CD14-positive monocyte (primary cell): ENCODE measurements around the gene TP53BP2. TPM values are rescaled to one million over a fixed set of nuclear protein-coding genes. Genes with fewer than 3 reads are reported as not detected.
A peak's percentile ranks its signal among the peaks of the same experiment; 100 is the strongest.

Source experiments
- DNase-seq, 3 donors: peaks; one replicate each; pipeline ENCODE4 v3.0.0-alpha.2; 2011 to 2022
- H2AFZ ChIP-seq: 2 replicates; pipeline ENCODE4 v1.6.0; 2012; ENCODE audit warnings: mild to moderate bottlenecking, low read depth, low read length, inconsistent platforms; ENCODE audit not compliant: insufficient read depth, poor library complexity, severe bottlenecking
- H3K27ac ChIP-seq, 2 donors: 1 replicate in 1 of 2; 2 replicates in 1 of 2; pipeline ENCODE4 v1.5.1; 2012 to 2013; ENCODE audit warnings: low read length in 2 of 2, control low read depth in 1 of 2, inconsistent platforms in 1 of 2, low read depth in 1 of 2, mild to moderate bottlenecking in 1 of 2
- H3K27me3 ChIP-seq, 2 donors: one replicate each; pipeline versions ENCODE4 v1.6.0 to v1.6.1; 2011 to 2013; ENCODE audit warnings: low read length in 2 of 2; ENCODE audit not compliant: control insufficient read depth in 2 of 2, insufficient read depth in 2 of 2
- H3K36me3 ChIP-seq, 2 donors: replicated peaks in 1 of 2; 1 replicate in 1 of 2; 2 replicates in 1 of 2; pipeline versions ENCODE4 v1.5.1 to v1.6.1; 2012 to 2013; ENCODE audit warnings: low read length in 2 of 2, control low read depth in 1 of 2, inconsistent platforms in 1 of 2, mild to moderate bottlenecking in 1 of 2; ENCODE audit not compliant: insufficient read depth in 2 of 2, control insufficient read depth in 1 of 2
- H3K4me1 ChIP-seq, 2 donors: 1 replicate in 1 of 2; 2 replicates in 1 of 2; pipeline versions ENCODE4 v1.5.1 to v1.6.1; 2012 to 2013; ENCODE audit warnings: low read length in 2 of 2, control low read depth in 1 of 2, inconsistent platforms in 1 of 2, mild to moderate bottlenecking in 1 of 2, moderate library complexity in 1 of 2; ENCODE audit not compliant: insufficient read depth in 2 of 2, control insufficient read depth in 1 of 2
- H3K4me2 ChIP-seq: replicated peaks from 2 replicates; pipeline ENCODE3; 2012; ENCODE audit warnings: low read length, moderate library complexity, mild to moderate bottlenecking; ENCODE audit not compliant: poor library complexity, severe bottlenecking; ENCODE audit errors: extremely low read depth
- H3K4me3 ChIP-seq, 3 experiments: fragments of 200-600 bp in 1 of 3; sonication (generic) in 1 of 3; replicated peaks in 1 of 3; 1 replicate in 2 of 3; 2 replicates in 1 of 3; pipeline ENCODE4 v1.5.1; 2011 to 2013; ENCODE audit warnings: low read length in 3 of 3, mild to moderate bottlenecking in 3 of 3, control low read depth in 2 of 3, low read depth in 2 of 3, inconsistent platforms in 1 of 3, moderate library complexity in 1 of 3
- H3K79me2 ChIP-seq: 2 replicates; pipeline ENCODE4 v1.6.0; 2012; ENCODE audit warnings: mild to moderate bottlenecking, control low read depth, inconsistent platforms, low read length, moderate library complexity; ENCODE audit not compliant: insufficient read depth
- H3K9ac ChIP-seq: 2 replicates; pipeline ENCODE4 v1.6.0; 2017; ENCODE audit warnings: low read length, mild to moderate bottlenecking; ENCODE audit not compliant: insufficient read depth, poor library complexity, severe bottlenecking
- H3K9me3 ChIP-seq, 2 donors: replicated peaks in 1 of 2; 1 replicate in 1 of 2; 2 replicates in 1 of 2; pipeline versions ENCODE4 v1.5.1 to v1.6.1; 2012 to 2013; ENCODE audit warnings: low read length in 2 of 2, control low read depth in 1 of 2; ENCODE audit not compliant: control insufficient read depth in 1 of 2, insufficient read depth in 1 of 2
- H4K20me1 ChIP-seq: 2 replicates; pipeline ENCODE4 v1.6.0; 2012; ENCODE audit warnings: mild to moderate bottlenecking, low read length, control low read depth, moderate library complexity; ENCODE audit not compliant: insufficient read depth
- H3K27ac Mint-ChIP-seq, 7 donors: one replicate each; pipeline ENCODE4 v1.8.0; 2020; ENCODE audit warnings: mild to moderate bottlenecking in 7 of 7, mixed read lengths in 7 of 7, moderate library complexity in 6 of 7, inconsistent platforms in 2 of 7
- H3K27me3 Mint-ChIP-seq, 3 donors: one replicate each; pipeline ENCODE4 v1.8.0; 2021 to 2022; ENCODE audit warnings: low read depth in 3 of 3, mild to moderate bottlenecking in 3 of 3, mixed read lengths in 3 of 3, moderate library complexity in 3 of 3, inconsistent platforms in 1 of 3
- H3K36me3 Mint-ChIP-seq, 2 donors: one replicate each; pipeline ENCODE4 v1.8.0; 2020; ENCODE audit warnings: mixed read lengths in 2 of 2, inconsistent platforms in 1 of 2, mild to moderate bottlenecking in 1 of 2
- H3K4me1 Mint-ChIP-seq: one replicate; pipeline ENCODE4 v1.8.0; 2020; ENCODE audit warnings: mild to moderate bottlenecking, mixed read lengths
- H3K4me3 Mint-ChIP-seq, 2 donors: one replicate each; pipeline ENCODE4 v1.8.0; 2020; ENCODE audit warnings: mild to moderate bottlenecking in 2 of 2, mixed read lengths in 2 of 2, moderate library complexity in 1 of 2
- H3K9me3 Mint-ChIP-seq, 7 donors: one replicate each; pipeline ENCODE4 v1.8.0; 2020 to 2022; ENCODE audit warnings: mixed read lengths in 7 of 7, mild to moderate bottlenecking in 6 of 7, moderate library complexity in 6 of 7, inconsistent platforms in 2 of 7
- CTCF ChIP-seq: fragments of 200-600 bp; IDR thresholded peaks from one replicate; pipeline ENCODE4 v1.8.0; 2022; ENCODE audit warnings: antibody characterized with exemption, mild to moderate bottlenecking
- WGBS: methylation state at CpG from one replicate; pipeline ENCODE4 v1.1.5; 2013; ENCODE audit warnings: missing lambda C conversion rate; ENCODE audit not compliant: insufficient coverage; 5-methylcytosine and 5-hydroxymethylcytosine counted together
- intact Hi-C, 2 donors: fragments of 100-400 bp; cut with micrococcal nuclease; formaldehyde crosslinking; loops; one replicate each; pipeline versions ENCODE4 v1.15.0 to v1.15.1; 2023
- polyA plus RNA-seq, 3 donors: library from polyadenylated mRNA; depleted of rRNA in 1 of 3; unstranded in 2 of 3; stranded (reverse) in 1 of 3; fragments of 300-500 nt in 2 of 3; fragments of >200 nt in 1 of 3; fragmentation: Illumina TruSeq in 2 of 3; gene quantifications; 1 replicate in 2 of 3; 2 replicates in 1 of 3; pipeline ENCODE4 v1.2.3, GENCODE V29; 2012 to 2021

TP53BP2 gene
- polyA plus RNA-seq, 3 donors: 5.7 to 19.7 (median 8.8) TPM

GRCh38 chr1:223887747-223888418, 42.1 kb upstream of the TP53BP2 start:
- Mint-ChIP-seq H3K9me3 (no peaks in the 10 kb centered on the region), H3K4me3 (no peak overlapping the region), H3K27me3 (peaks cover 2 to 3% (median 2%) of the 10 kb centered on the region in 3 donors), H3K27ac (no peak overlapping the region), H3K36me3 (no peaks in the 10 kb centered on the region), H3K4me1 (no peaks in the 10 kb centered on the region)
- no peak overlapping the region for H3K4me3 ChIP-seq
- intact Hi-C loops: no loop called here
- H2AFZ ChIP-seq: no peak overlapping the region
- no peak overlapping the region for H3K9ac ChIP-seq
- H3K4me2 ChIP-seq: no peak overlapping the region
- no peaks in the 10 kb centered on the region for H3K9me3 ChIP-seq
- H3K79me2 ChIP-seq: no peaks in the 10 kb centered on the region
- H3K4me1 ChIP-seq: no peaks in the 10 kb centered on the region
- no peaks in the 10 kb centered on the region for H3K36me3 ChIP-seq
- WGBS: 87% methylated on average over 11 of the region's 12 CpGs
- TF ChIP-seq CTCF: no peak
- peak in 1 of 3 donors; percentile 51 for DNase-seq
- no peaks in the 10 kb centered on the region for H3K27me3 ChIP-seq
- no peak overlapping the region for H3K27ac ChIP-seq
- no peaks in the 10 kb centered on the region for H4K20me1 ChIP-seq

GRCh38 chr1:223886516-223886921, 40.8 kb upstream of the TP53BP2 start:
- Histone ChIP-seq H4K20me1 (no peaks in the 10 kb centered on the region), H3K9me3 (no peaks in the 10 kb centered on the region), H3K9ac (no peak overlapping the region), H3K4me3 (no peak overlapping the region), H3K27me3 (no peaks in the 10 kb centered on the region), H3K27ac (no peak overlapping the region), H3K4me2 (no peak overlapping the region), H2AFZ (no peak overlapping the region), H3K36me3 (no peaks in the 10 kb centered on the region), H3K4me1 (no peaks in the 10 kb centered on the region), H3K79me2 (no peaks in the 10 kb centered on the region)
- intact Hi-C loops: no loop called here
- H3K4me1 Mint-ChIP-seq: no peaks in the 10 kb centered on the region
- H3K36me3 Mint-ChIP-seq: no peaks in the 10 kb centered on the region
- DNase-seq: no peak
- H3K9me3 Mint-ChIP-seq: no peaks in the 10 kb centered on the region
- peaks cover 2 to 5% (median 3%) of the 10 kb centered on the region in 3 donors for H3K27me3 Mint-ChIP-seq
- H3K4me3 Mint-ChIP-seq: no peak overlapping the region
- no peak for TF ChIP-seq CTCF
- H3K27ac Mint-ChIP-seq: no peak overlapping the region
- 90% methylated on average over 3 of the region's 4 CpGs for WGBS
